Hematopoietic multipotent progenitor cell treated with erythropoietin and hydrocortisone succinate and interleukin-3 and kit ligand, for 4 days (in vitro differentiated cells): ENCODE results near the gene OR52E5.

Experiments used
- DNase-seq: peaks from one replicate; pipeline ENCODE4 v3.0.0-alpha.2; 2015

OR52E5 gene

GRCh38 chr11:5892908-5893307 lies at the start of gene OR52E5:
TSS of gene OR52E5 (plus strand) at chr11:5893208. CDS start at chr11:5900777, 7,569 bp downstream.
- no peak for DNase-seq

GRCh38 chr11:5846701-5847100 lies 46.3 kb upstream of the OR52E5 start:
- DNase-seq, result peak; percentile 39

GRCh38 chr11:5847711-5848110 lies 45.3 kb upstream of the OR52E5 start:
- DNase-seq, result peak; percentile 84

GRCh38 chr11:5851002-5851401 lies 42.0 kb upstream of the OR52E5 start:
- peak; percentile 26 for DNase-seq

GRCh38 chr11:5857590-5857989 lies 35.4 kb upstream of the OR52E5 start, which contains the start of gene OR52E8:
TSS of gene OR52E8 (minus strand) at chr11:5857690. CDS start at chr11:5857690, 0 bp downstream.
- no peak for DNase-seq

GRCh38 chr11:5865826-5866225 lies 27.2 kb upstream of the OR52E5 start:
- DNase-seq, result no peak

- no peak for DNase-seq
Observed at GRCh38 chr11:5878564-5878963, 14.4 kb upstream of the OR52E5 start.

- no peak for DNase-seq
Observed at GRCh38 chr11:5880329-5880728, 12.7 kb upstream of the OR52E5 start, which contains the start of gene OR52E4. TSS of gene OR52E4 (plus strand) at chr11:5880629. CDS start at chr11:5884293, 3,664 bp downstream.

- no peak for DNase-seq
Observed at GRCh38 chr11:5881756-5882155, 11.3 kb upstream of the OR52E5 start.

- no peak for DNase-seq
Observed at GRCh38 chr11:5887172-5887571, 5.8 kb upstream of the OR52E5 start.

GRCh38 chr11:5887661-5888060 lies 5.3 kb upstream of the OR52E5 start:
- DNase-seq, result no peak

GRCh38 chr11:5891216-5891800 lies 1.7 kb upstream of the OR52E5 start:
- peak; percentile 66 for DNase-seq

GRCh38 chr11:5899534-5899933 lies 6.5 kb downstream of the OR52E5 start:
- no peak for DNase-seq

- DNase-seq, result no peak
Observed at GRCh38 chr11:5910540-5910939, 17.5 kb downstream of the OR52E5 start.

GRCh38 chr11:5922749-5923426 lies 29.9 kb downstream of the OR52E5 start:
- peak; percentile 30 for DNase-seq

- DNase-seq, result peak; percentile 23
Observed at GRCh38 chr11:5923427-5923776, 30.4 kb downstream of the OR52E5 start.

GRCh38 chr11:5923794-5924193 lies 30.8 kb downstream of the OR52E5 start:
- no peak for DNase-seq

GRCh38 chr11:5928271-5928670 lies 35.3 kb downstream of the OR52E5 start:
- no peak for DNase-seq

- no peak for DNase-seq
Observed at GRCh38 chr11:5928811-5929210, 35.8 kb downstream of the OR52E5 start.

- no peak for DNase-seq
Observed at GRCh38 chr11:5929571-5930368, 36.8 kb downstream of the OR52E5 start.

- DNase-seq, result no peak
Observed at GRCh38 chr11:5930614-5931013, 37.6 kb downstream of the OR52E5 start.

- no peak for DNase-seq
Observed at GRCh38 chr11:5931061-5931460, 38.1 kb downstream of the OR52E5 start.

- no peak for DNase-seq
Observed at GRCh38 chr11:5932671-5933070, 39.7 kb downstream of the OR52E5 start.

GRCh38 chr11:5933116-5933515 lies 40.1 kb downstream of the OR52E5 start:
- DNase-seq, result no peak
